Vein endothelial cell (primary cell): ENCODE results near the gene MACROD1. TPM values are rescaled to one million over a fixed set of nuclear protein-coding genes. Genes with fewer than 3 reads are reported as not detected.

Source experiments
- small RNA-seq: library from RNA; depleted of rRNA; stranded (forward); fragments of <200 nt; gene quantifications from one replicate; pipeline ENCODE3, GENCODE V24; 2012
- total RNA-seq: library from RNA; depleted of rRNA; stranded (reverse); fragments of >200 nt; gene quantifications from 2 replicates; pipeline ENCODE4 v1.2.3, GENCODE V29; 2012

MACROD1 gene
- total RNA-seq, result 17.0 and 37.6 TPM in 2 replicates

DNA sequence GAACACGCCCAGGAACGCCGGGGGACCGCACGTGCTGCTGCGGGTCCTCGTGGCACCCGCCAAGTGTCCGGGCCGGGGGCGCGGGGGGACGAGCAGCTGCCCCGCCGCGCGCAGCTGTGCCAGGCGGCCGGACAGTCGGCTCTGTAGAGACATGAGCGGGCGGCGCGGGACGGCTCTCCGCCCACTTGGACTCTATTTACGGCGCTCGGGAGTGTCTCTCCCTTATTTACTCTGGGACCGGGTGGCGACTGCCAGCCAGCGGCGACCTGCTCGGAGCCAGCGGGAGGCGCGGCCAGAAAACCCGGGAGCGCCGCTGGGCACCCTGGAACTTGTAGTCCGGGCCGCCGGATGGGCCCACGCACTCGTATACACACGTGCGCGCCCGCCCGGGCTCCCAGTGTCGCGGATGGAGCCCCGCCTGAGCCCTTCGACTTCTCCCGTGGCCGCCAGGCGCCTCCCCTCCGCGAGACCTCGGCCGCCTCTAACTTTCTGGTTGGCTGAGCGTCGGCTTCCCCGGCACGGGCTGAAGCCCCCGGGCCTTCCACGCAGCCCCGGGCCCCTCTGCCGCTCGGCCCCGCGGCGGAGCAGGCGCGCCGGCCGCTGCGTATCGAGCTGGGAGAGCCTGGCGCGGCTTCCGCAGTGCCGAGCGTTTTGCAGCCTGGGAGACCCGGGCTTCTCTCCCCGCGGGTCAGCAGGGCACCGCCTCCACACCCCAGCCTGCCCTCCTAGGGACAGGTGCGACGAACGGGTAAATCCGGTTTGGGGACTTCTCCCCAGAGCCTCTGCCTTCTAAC is at the start of gene MACROD1:
TSS of gene MACROD1 (minus strand) at position 272 of the 794 bp plus-strand sequence. CDS start at position 153, 119 bp downstream.

DNA sequence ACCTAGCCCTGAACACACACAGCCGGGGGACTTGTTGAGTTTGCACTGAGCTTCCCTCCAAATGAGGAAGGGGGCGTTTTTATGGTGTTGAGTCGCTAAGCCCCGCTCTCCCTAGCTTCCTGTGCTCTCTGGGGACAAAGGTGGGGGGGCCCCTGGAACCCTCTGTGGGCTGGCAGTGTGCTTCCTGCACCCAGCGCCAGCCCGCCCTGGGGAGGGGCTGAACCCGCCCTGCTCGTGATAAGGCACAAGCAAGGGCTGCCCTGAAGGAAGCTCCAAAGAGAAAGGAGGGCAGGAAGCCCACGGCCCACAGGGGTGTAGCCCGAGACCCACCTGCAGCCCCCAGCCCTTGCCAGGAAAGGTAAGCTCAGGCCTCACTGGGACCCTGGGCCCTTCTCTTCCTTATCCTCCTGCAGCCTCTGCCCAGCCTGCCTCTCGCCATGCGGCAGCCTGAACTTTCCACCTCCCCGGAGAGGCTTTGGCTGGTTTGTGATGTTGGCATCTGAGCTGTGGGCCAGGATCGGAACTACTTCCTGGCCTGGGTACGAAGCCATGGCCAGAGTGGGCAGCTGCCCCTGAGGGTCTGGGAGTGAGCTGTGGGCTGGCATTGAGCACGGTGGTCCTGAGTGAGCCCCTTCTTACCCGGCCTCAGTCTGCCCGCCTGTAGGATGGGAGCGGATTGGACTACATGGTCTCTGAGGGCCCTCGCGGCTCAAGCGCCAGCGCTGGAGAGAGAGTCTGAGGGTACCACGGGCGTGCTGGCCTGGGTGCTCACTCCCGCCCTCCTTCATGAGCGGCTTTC is 40.7 kb upstream of the MACROD1 start, which contains the start of gene FERMT3:
TSS of gene FERMT3 (plus strand) at position 265 of the 799 bp plus-strand sequence. CDS start 644 bp downstream, outside the sequence.

GRCh38 chr11:64185693-64186491 is 20.0 kb upstream of the MACROD1 start, which contains the start of gene STIP1:
Gene STIP1 (plus strand): TSS chr11:64186171. CDS start chr11:64186262, 91 bp downstream.

GRCh38 chr11:64035576-64035975 is 130.3 kb downstream of the MACROD1 start, which contains the start of gene FLRT1:
Gene FLRT1 (plus strand): TSS chr11:64035931. CDS start chr11:64116268, 80,337 bp downstream.

DNA sequence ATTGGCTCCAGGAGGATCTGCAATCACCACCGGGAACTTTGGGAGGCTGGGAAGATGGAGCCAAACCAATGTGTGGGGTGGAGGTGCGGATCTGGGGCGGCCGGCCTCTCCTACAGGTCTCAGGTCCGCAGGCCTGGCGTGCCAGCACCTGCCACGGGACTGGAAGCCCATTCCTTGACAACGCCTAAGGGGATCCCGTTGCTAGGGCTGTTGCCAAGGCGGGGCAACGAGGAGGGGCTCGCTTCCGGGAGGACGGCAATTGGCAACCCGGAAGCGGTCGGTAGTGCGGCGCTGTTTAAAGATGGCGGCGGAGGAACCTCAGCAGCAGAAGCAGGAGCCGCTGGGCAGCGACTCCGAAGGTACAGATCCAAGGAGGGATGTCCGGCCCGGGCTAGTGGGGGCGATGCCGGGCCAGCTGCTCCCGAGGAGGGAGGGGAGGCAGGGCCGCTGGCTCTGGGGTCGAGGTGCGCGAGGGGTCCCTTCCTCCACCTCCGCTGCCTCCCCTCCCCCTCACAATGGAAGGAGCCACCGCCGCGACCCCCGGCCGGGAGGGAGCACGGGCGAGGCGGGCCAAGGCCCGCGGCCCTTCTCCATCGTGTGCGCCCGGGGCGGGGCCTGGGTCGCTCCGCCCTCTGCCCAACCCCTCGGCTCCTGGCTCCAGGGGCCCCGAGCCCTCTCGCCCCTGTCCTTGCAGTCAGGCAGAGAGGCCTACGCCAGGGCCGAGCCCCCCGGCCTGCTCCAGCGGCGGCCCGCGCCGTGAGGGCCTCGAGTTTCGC is 179.6 kb downstream of the MACROD1 start, which contains the start of gene OTUB1:
TSS of gene OTUB1 (plus strand) at position 283 of the 776 bp plus-strand sequence. CDS start at position 302, 19 bp downstream.

GRCh38 chr11:63974259-63975143 is 191.4 kb downstream of the MACROD1 start, which contains the start of gene COX8A:
Gene COX8A (plus strand): TSS chr11:63974620. CDS start chr11:63974681, 61 bp downstream.

Small RNAs within 50 kb of the gene (small RNA-seq; reads per million reads assigned to genes)
- 0.13 reads per million for gene RNU6-45P

Other genes with a start within 250 kb of the MACROD1 start
- gene RCOR2, start 248.9 kb downstream of the MACROD1 start, total RNA-seq, result 0.29 and 0.98 TPM in 2 replicates
- gene NAA40, start 227.1 kb downstream of the MACROD1 start, total RNA-seq, result 22.9 and 26.5 TPM in 2 replicates
- 226 and 245 TPM in 2 replicates for gene COX8A, start 191.5 kb downstream of the MACROD1 start, total RNA-seq
- 54.1 and 64.0 TPM in 2 replicates for gene OTUB1, start 179.7 kb downstream of the MACROD1 start, total RNA-seq
- gene FLRT1, start 130.2 kb downstream of the MACROD1 start, total RNA-seq, result not detected in 2 replicates
- gene STIP1, start 20.1 kb upstream of the MACROD1 start, total RNA-seq, result 212 and 271 TPM in 2 replicates
- 33.1 and 47.7 TPM in 2 replicates for gene FERMT3, start 40.6 kb upstream of the MACROD1 start, total RNA-seq
- gene TRPT1, start 60.1 kb upstream of the MACROD1 start, total RNA-seq, result 29.9 and 43.1 TPM in 2 replicates
- 35.3 and 43.1 TPM in 2 replicates for gene NUDT22, start 60.2 kb upstream of the MACROD1 start, total RNA-seq
- 9.4 and 18.3 TPM in 2 replicates for gene DNAJC4, start 64.4 kb upstream of the MACROD1 start, total RNA-seq
- 12.5 and 23.2 TPM in 2 replicates for gene VEGFB, start 68.5 kb upstream of the MACROD1 start, total RNA-seq
- 27.3 and 30.7 TPM in 2 replicates for gene FKBP2, start 75.0 kb upstream of the MACROD1 start, total RNA-seq
- gene PPP1R14B, start 80.8 kb upstream of the MACROD1 start, total RNA-seq, result 256 and 260 TPM in 2 replicates
- 50.0 and 54.9 TPM in 2 replicates for gene PLCB3, start 85.4 kb upstream of the MACROD1 start, total RNA-seq
- 59.6 and 75.5 TPM in 2 replicates for gene BAD, start 118.6 kb upstream of the MACROD1 start, total RNA-seq
- gene GPR137, start 119.7 kb upstream of the MACROD1 start, total RNA-seq, result 15.5 and 16.3 TPM in 2 replicates
- gene KCNK4, start 125.2 kb upstream of the MACROD1 start, total RNA-seq, result 0.10 TPM in 1 of 2 replicates, not detected in the other
- gene CATSPERZ, start 134.2 kb upstream of the MACROD1 start, total RNA-seq, result 0.38 TPM in 1 of 2 replicates, not detected in the other
- gene ESRRA, start 139.4 kb upstream of the MACROD1 start, total RNA-seq, result 40.7 and 50.0 TPM in 2 replicates
- gene TRMT112, start 151.4 kb upstream of the MACROD1 start, total RNA-seq, result 124 and 155 TPM in 2 replicates
- 154 and 168 TPM in 2 replicates for gene PRDX5, start 152.0 kb upstream of the MACROD1 start, total RNA-seq
- 1.7 and 2.3 TPM in 2 replicates for gene CCDC88B, start 174.1 kb upstream of the MACROD1 start, total RNA-seq
- gene RPS6KA4, start 193.0 kb upstream of the MACROD1 start, total RNA-seq, result 44.4 and 52.3 TPM in 2 replicates